Activated CD4-positive, alpha-beta memory T cell treated with anti-CD3 and anti-CD28 coated beads, Interleukin-2, amount 10 ng/mL, durations not matched to agents 7 days and 5 days (primary cell): ENCODE results near the gene RBM23. TPM values are rescaled to one million over a fixed set of nuclear protein-coding genes. Genes with fewer than 3 reads are reported as not detected.

ENCODE experiments used
- CTCF ChIA-PET: fragments of 350-600 bp; sonication (Branson Sonifier 250); formaldehyde crosslinking; loops from one replicate; lab custom pipeline; 2021; ENCODE audit warnings: antibody characterized with exemption, inconsistent platforms; lab: Charles Lee
- POLR2A ChIA-PET: fragments of 350-600 bp; sonication (Branson Sonifier 250); formaldehyde crosslinking; loops from one replicate; lab custom pipeline; 2021; ENCODE audit warnings: antibody characterized with exemption; lab: Charles Lee
- DNase-seq: peaks from one replicate; pipeline ENCODE4 v3.0.0-alpha.2; 2020
- H3K27ac Mint-ChIP-seq: one replicate; pipeline ENCODE4 v1.8.0; 2021; ENCODE audit warnings: mild to moderate bottlenecking, mixed read lengths
- H3K27me3 Mint-ChIP-seq: one replicate; pipeline ENCODE4 v1.8.0; 2021; ENCODE audit warnings: mixed read lengths
- H3K36me3 Mint-ChIP-seq: one replicate; pipeline ENCODE4 v1.8.0; 2021; ENCODE audit warnings: low read depth, mixed read lengths
- H3K4me1 Mint-ChIP-seq: one replicate; pipeline ENCODE4 v1.8.0; 2021; ENCODE audit warnings: mixed read lengths
- H3K4me3 Mint-ChIP-seq: one replicate; pipeline ENCODE4 v1.8.0; 2021; ENCODE audit warnings: mild to moderate bottlenecking, mixed read lengths
- H3K9me3 Mint-ChIP-seq: one replicate; pipeline ENCODE4 v1.8.0; 2021; ENCODE audit warnings: mixed read lengths
- total RNA-seq, 2 experiments: library from RNA; stranded (reverse); gene quantifications; one replicate each; pipeline ENCODE4 v1.2.3, GENCODE V29; 2021

RBM23 gene
- total RNA-seq, 2 experiments from 2014 or later = 71.8 to 73.5 TPM

DNA sequence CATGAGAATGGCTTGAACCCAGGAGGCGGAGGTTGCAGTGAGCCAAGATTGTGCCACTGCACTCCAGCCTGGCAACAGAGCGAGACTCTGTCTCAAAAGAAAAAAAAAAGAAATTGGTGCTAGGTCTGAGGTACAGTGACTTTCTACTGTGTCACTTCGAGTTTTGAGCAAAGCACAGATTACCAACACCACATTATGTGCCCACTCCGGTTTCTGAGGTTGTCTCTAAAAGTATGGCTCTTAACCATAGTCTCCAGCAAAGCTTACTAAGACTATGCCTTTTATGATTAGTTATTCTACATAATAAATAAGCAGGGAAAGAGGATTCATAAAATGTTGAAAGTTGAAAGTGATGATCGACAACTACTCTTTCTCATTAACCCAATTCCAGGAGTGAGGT is 8.0 kb downstream of the RBM23 start:
- no peak overlapping the region for H3K27ac Mint-ChIP-seq
- H3K36me3 Mint-ChIP-seq = peaks cover 48% of the 10 kb centered on the region
- H3K4me3 Mint-ChIP-seq = no peak overlapping the region
- no peaks in the 10 kb centered on the region for H3K27me3 Mint-ChIP-seq
- ChIA-PET POLR2A (interaction anchor here (0.7 to 1.0 kb wide), 3 partner anchors 9 to 39 kb away, joined by 3 read pairs; partner anchors contain the start of genes LRP10 and RBM23), CTCF (interaction anchor here (0.8 kb wide), 1 partner anchor 11 kb away, joined by 3 read pairs; no protein-coding TSS in a partner anchor)
- H3K9me3 Mint-ChIP-seq = no peaks in the 10 kb centered on the region
- DNase-seq = no peak
- peaks cover 24% of the 10 kb centered on the region for H3K4me1 Mint-ChIP-seq

GRCh38 chr14:22908601-22909000 is 10.3 kb downstream of the RBM23 start:
- no peak for DNase-seq
- Mint-ChIP-seq H3K4me1 (peaks cover 18% of the 10 kb centered on the region), H3K4me3 (no peak overlapping the region), H3K27me3 (no peaks in the 10 kb centered on the region), H3K27ac (no peak overlapping the region), H3K9me3 (no peaks in the 10 kb centered on the region), H3K36me3 (peaks cover 65% of the 10 kb centered on the region)
- CTCF ChIA-PET = interaction anchor here (0.6 to 1.7 kb wide), 3 partner anchors 22 to 81 kb away, joined by 3 to 5 read pairs (median 3); no protein-coding TSS in a partner anchor
- POLR2A ChIA-PET = interaction anchor here (1.6 kb wide), 1 partner anchor 10 kb away, joined by 6 read pairs; the partner anchor contains the start of gene RBM23

DNA sequence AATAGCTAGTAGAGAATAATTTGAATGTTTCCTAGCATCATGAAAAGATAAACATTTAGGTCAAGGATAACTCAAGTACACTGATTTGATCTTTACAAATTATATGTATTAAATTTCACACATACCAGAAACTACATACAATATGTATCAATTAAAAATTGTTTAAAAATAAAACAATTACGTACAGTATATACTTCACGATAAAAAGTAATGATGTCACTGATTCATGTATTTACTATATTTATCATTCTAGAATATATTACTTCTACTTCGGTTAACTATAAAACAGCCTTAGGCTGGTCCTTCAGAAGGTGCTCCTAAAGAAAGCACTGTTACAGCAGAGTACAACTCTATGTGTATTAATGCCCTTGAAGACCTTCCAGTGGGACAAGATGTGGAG is 11.5 kb downstream of the RBM23 start:
- H3K9me3 Mint-ChIP-seq = no peaks in the 10 kb centered on the region
- ChIA-PET POLR2A (interaction anchor here (1.6 kb wide), 1 partner anchor 12 kb away, joined by 6 read pairs; the partner anchor contains the start of gene RBM23), CTCF (interaction anchor here (1.7 kb wide), 1 partner anchor 35 kb away, joined by 5 read pairs; no protein-coding TSS in a partner anchor)
- no peak overlapping the region for H3K4me3 Mint-ChIP-seq
- no peak overlapping the region for H3K27ac Mint-ChIP-seq
- peaks cover 17% of the 10 kb centered on the region for H3K4me1 Mint-ChIP-seq
- no peak for DNase-seq
- H3K36me3 Mint-ChIP-seq = peaks cover 64% of the 10 kb centered on the region
- H3K27me3 Mint-ChIP-seq = no peaks in the 10 kb centered on the region

DNA sequence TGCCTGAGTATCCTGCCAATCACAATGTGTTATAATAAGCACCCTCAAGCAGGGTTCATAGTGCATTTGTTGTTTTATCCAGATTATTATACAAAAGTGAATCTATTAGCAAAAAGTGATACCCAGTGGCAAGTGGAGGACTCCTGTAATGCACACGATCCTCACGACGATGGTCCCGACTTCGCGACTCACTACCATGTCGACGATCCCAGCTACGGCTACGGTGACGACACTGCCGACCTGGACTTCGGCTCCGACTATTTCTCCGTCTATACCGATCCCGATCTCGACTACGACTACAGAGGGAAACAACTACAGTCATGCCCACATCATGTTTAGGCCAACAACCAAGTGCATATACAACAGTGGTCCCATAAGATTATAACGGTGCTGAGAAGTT is 12.9 kb downstream of the RBM23 start:
- DNase-seq = no peak
- Mint-ChIP-seq H3K4me3 (no peak overlapping the region), H3K4me1 (peaks cover 12% of the 10 kb centered on the region), H3K9me3 (no peaks in the 10 kb centered on the region), H3K36me3 (peaks cover 65% of the 10 kb centered on the region), H3K27me3 (no peaks in the 10 kb centered on the region), H3K27ac (no peak overlapping the region)
- CTCF ChIA-PET = interaction anchor here (1.1 kb wide), 1 partner anchor 10 kb away, joined by 3 read pairs; no protein-coding TSS in a partner anchor
- POLR2A ChIA-PET = interaction anchor here (1.4 kb wide), 1 partner anchor 12 kb away, joined by 5 read pairs; no protein-coding TSS in a partner anchor

DNA sequence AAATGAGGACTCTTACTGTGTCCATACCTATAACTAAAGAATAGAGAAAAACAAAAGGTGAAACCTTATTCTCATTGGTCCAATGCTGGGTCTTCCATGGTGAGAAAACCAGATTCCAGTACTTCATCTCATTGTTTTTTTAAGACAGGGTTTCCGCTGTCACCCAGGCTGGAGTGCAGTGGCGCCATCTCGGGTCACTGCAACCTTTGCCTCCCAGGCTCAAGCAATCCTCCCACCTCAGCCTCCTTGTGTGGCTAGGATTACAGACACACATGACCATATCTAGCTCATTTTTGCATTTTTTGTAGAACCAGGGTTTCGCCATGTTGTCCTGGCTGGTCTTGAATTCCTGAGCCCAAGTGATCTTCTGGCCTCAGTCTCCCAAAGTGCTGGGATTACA is 13.3 kb downstream of the RBM23 start:
- Mint-ChIP-seq H3K4me1 (peaks cover 16% of the 10 kb centered on the region), H3K9me3 (no peaks in the 10 kb centered on the region), H3K27ac (no peak overlapping the region), H3K4me3 (no peak overlapping the region), H3K36me3 (peaks cover 68% of the 10 kb centered on the region), H3K27me3 (no peaks in the 10 kb centered on the region)
- ChIA-PET POLR2A (interaction anchor here (1.4 kb wide), 1 partner anchor 12 kb away, joined by 5 read pairs; no protein-coding TSS in a partner anchor), CTCF (interaction anchor here (1.1 kb wide), 1 partner anchor 10 kb away, joined by 3 read pairs; no protein-coding TSS in a partner anchor)
- no peak for DNase-seq

GRCh38 chr14:22903742-22904087 is 15.2 kb downstream of the RBM23 start:
- Mint-ChIP-seq H3K9me3 (no peaks in the 10 kb centered on the region), H3K36me3 (peaks cover 65% of the 10 kb centered on the region), H3K4me3 (no peak overlapping the region), H3K4me1 (peaks cover 15% of the 10 kb centered on the region), H3K27ac (no peak overlapping the region), H3K27me3 (no peaks in the 10 kb centered on the region)
- POLR2A ChIA-PET = interaction anchor here (1.5 kb wide), 1 partner anchor 15 kb away, joined by 6 read pairs; the partner anchor contains the start of gene RBM23
- CTCF ChIA-PET = interaction anchor here (0.6 to 8.6 kb wide), 5 partner anchors 31 to 751 kb away, joined by 3 to 69 read pairs (median 3); partner anchors contain the start of gene LRP10
- DNase-seq = no peak

DNA sequence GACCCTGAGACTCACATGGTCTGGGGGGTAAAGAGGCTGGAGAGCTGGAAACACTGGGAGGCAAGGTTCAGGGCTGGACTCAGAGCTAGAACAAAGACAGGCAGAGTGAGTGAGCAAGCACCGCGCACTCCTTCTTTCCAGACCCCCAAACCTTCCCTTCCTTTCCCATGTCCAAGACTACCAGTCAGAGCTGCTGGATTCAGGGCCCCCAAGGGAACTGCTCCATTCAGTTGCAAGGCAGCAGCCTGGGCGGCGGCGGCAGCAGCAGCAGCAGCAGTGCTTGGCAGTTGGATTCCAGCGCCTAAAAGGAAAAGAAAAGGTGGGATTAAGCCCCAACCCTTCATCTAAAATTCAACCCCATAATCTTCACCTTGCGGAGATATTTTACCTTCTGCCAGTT is 17.1 kb downstream of the RBM23 start:
- H3K27ac Mint-ChIP-seq = no peak overlapping the region
- peaks cover 64% of the 10 kb centered on the region for H3K36me3 Mint-ChIP-seq
- POLR2A ChIA-PET = interaction anchor here (0.9 to 3.6 kb wide), 5 partner anchors 14 to 79 kb away, joined by 3 to 16 read pairs (median 3); partner anchors contain the start of gene RBM23
- H3K4me1 Mint-ChIP-seq = peaks cover 19% of the 10 kb centered on the region
- no peaks in the 10 kb centered on the region for H3K9me3 Mint-ChIP-seq
- H3K4me3 Mint-ChIP-seq = no peak overlapping the region
- CTCF ChIA-PET = interaction anchor here (0.7 to 8.6 kb wide), 10 partner anchors 14 to 345 kb away, joined by 3 to 69 read pairs (median 22); partner anchors contain the start of genes LRP10 and RBM23
- no peaks in the 10 kb centered on the region for H3K27me3 Mint-ChIP-seq
- no peak for DNase-seq

DNA sequence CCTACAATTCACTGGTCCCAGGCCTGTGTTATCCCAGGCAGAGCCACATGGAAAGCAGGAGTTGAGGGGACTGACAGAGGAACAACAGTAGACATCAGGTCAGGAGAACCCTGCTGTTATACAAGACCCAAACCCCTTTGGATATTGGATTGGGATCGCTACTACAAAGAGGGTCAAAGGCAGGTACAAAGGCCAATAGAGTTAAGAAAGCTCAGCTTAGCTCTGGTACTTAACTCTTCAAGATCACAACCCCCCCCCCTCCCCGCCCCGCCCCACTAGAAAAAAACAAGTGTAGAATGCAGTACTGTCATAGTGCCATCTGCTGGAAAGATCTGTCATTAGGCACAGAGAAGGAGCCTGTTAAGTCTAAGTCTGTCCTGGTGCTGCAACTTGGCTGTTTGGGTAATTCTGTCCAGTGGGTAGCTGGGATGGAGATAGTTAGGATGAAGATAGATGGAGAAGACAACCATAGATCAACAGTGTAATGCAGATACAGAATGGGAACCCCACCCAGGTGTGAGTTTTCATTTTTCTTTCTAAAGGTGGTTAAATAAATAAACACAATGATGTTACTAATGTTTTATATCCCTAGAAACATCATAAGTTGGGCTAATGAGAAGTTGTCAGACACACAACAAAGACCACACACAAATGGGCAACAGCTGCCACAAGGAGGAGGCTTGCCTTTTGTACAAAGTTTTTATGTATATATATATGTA is 18.7 kb downstream of the RBM23 start:
- H3K4me3 Mint-ChIP-seq = no peak overlapping the region
- peak; percentile 48 for DNase-seq
- POLR2A ChIA-PET = interaction anchor here (0.8 to 3.6 kb wide), 8 partner anchors 12 to 330 kb away, joined by 3 to 16 read pairs (median 4); partner anchors contain the start of genes HAUS4, LRP10 and RBM23
- CTCF ChIA-PET = interaction anchor here (0.6 to 8.6 kb wide), 20 partner anchors 11 to 343 kb away, joined by 3 to 69 read pairs (median 4); partner anchors contain the start of genes DAD1, HAUS4, LRP10 and MMP14
- H3K4me1 Mint-ChIP-seq = peaks cover 19% of the 10 kb centered on the region
- H3K9me3 Mint-ChIP-seq = no peaks in the 10 kb centered on the region
- H3K36me3 Mint-ChIP-seq = peaks cover 49% of the 10 kb centered on the region
- no peaks in the 10 kb centered on the region for H3K27me3 Mint-ChIP-seq
- peak overlapping the region; percentile 44 for H3K27ac Mint-ChIP-seq

- Mint-ChIP-seq H3K4me1 (peaks cover 19% of the 10 kb centered on the region), H3K9me3 (no peaks in the 10 kb centered on the region), H3K36me3 (peaks cover 35% of the 10 kb centered on the region), H3K27me3 (no peaks in the 10 kb centered on the region), H3K4me3 (no peak overlapping the region), H3K27ac (no peak overlapping the region)
- CTCF ChIA-PET = interaction anchor here (1.0 to 8.6 kb wide), 6 partner anchors 11 to 342 kb away, joined by 3 to 69 read pairs (median 6); partner anchors contain the start of gene LRP10
- POLR2A ChIA-PET = interaction anchor here (1.3 to 1.4 kb wide), 2 partner anchors 14 to 76 kb away, joined by 4 to 5 read pairs; no protein-coding TSS in a partner anchor
- DNase-seq = no peak
These were observed 20.5 kb downstream of the RBM23 start for GRCh38 chr14:22898302-22899090.

- Mint-ChIP-seq H3K36me3 (peaks cover 32% of the 10 kb centered on the region), H3K27me3 (no peaks in the 10 kb centered on the region), H3K9me3 (no peaks in the 10 kb centered on the region), H3K4me3 (no peak overlapping the region), H3K27ac (no peak overlapping the region), H3K4me1 (peaks cover 19% of the 10 kb centered on the region)
- POLR2A ChIA-PET = interaction anchor here (1.2 to 2.2 kb wide), 4 partner anchors 11 to 285 kb away, joined by 3 to 12 read pairs (median 4); no protein-coding TSS in a partner anchor
- CTCF ChIA-PET = interaction anchor here (0.9 to 8.6 kb wide), 2 partner anchors 25 to 79 kb away, joined by 4 to 69 read pairs; partner anchors contain the start of gene LRP10
- DNase-seq = no peak
These were observed 21.6 kb downstream of the RBM23 start for GRCh38 chr14:22897357-22897756.

- H3K27me3 Mint-ChIP-seq = no peaks in the 10 kb centered on the region
- H3K36me3 Mint-ChIP-seq = peaks cover 26% of the 10 kb centered on the region
- H3K9me3 Mint-ChIP-seq = no peaks in the 10 kb centered on the region
- no peak for DNase-seq
- ChIA-PET CTCF (interaction anchor here (0.7 to 8.6 kb wide), 8 partner anchors 10 to 340 kb away, joined by 3 to 69 read pairs (median 4); partner anchors contain the start of gene LRP10), POLR2A (interaction anchor here (1.2 to 2.2 kb wide), 6 partner anchors 11 to 285 kb away, joined by 3 to 12 read pairs (median 4); partner anchors contain the start of gene PRMT5)
- peaks cover 21% of the 10 kb centered on the region for H3K4me1 Mint-ChIP-seq
- no peak overlapping the region for H3K4me3 Mint-ChIP-seq
- H3K27ac Mint-ChIP-seq = no peak overlapping the region
These were observed 22.2 kb downstream of the RBM23 start for GRCh38 chr14:22896760-22897159.
